EH (cell line): ENCODE results near the gene HOXA9.

Experiments
- DNase-seq: peaks from one replicate; pipeline ENCODE4 v3.0.0-alpha.2; 2015; ENCODE audit warnings: low read depth

HOXA9 gene

GRCh38 chr7:27112955-27113949 lies 52.1 kb downstream of the HOXA9 start:
- DNase-seq = no peak
